ENCODE measurements around the gene MRGPRE.

DNA sequence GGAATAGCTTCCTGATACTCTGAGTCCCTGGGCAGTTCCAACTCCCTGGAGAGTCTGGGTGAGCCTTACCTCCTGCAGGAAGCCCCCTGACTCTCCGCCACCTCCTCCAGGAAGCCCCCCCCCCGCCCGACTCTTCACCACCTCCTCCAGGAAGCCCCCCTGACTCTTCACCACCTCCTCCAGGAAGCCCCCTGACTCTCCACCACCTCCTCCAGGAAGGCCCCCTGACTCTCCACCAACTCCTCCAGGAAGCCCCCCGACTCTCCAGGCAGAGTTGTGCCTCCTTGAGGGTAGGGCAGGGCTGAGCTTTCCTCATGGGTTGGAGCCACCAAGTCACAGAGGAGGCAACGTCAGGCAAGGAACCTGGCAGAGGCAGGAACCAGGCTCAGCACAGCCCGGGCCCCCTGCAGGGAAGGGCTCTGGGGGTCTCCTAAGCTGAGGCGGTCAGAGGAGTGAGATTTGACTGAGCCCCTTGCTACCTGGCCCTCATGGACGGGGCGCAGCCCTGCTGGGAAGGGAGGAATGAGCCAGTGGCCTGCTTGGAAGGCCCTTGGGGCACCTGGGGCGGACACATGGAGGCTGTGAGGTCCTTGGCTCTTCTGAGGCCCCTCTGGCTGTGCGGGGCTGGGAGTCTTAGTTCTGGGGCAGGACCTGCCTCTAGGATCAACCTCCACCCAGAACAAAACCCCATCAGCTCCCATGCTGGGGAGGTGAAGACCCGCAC is 31.7 kb downstream of the MRGPRE start:
- TF ChIP-seq, protein P1, sequence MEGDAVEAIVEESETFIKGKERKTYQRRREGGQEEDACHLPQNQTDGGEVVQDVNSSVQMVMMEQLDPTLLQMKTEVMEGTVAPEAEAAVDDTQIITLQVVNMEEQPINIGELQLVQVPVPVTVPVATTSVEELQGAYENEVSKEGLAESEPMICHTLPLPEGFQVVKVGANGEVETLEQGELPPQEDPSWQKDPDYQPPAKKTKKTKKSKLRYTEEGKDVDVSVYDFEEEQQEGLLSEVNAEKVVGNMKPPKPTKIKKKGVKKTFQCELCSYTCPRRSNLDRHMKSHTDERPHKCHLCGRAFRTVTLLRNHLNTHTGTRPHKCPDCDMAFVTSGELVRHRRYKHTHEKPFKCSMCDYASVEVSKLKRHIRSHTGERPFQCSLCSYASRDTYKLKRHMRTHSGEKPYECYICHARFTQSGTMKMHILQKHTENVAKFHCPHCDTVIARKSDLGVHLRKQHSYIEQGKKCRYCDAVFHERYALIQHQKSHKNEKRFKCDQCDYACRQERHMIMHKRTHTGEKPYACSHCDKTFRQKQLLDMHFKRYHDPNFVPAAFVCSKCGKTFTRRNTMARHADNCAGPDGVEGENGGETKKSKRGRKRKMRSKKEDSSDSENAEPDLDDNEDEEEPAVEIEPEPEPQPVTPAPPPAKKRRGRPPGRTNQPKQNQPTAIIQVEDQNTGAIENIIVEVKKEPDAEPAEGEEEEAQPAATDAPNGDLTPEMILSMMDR (IDR thresholded peaks at IDR 0.05 in 8 of 11, conservative IDR thresholded peaks at IDR 0.05 in 3 of 11) = no peak
- TF ChIP-seq POLR2AphosphoS5 (IDR thresholded peaks at IDR 0.05) = no peak

Data from spleen (tissue), 7 donors.